ENCODE results near the gene SMCO2.

- TF ChIP-seq CTCF (conservative IDR thresholded peaks at IDR 0.05 in 1 of 2, IDR thresholded peaks at IDR 0.05 in 1 of 2; ENCODE audit: extremely low read depth in 1 of 2, insufficient read depth in 1 of 2, low read depth in 1 of 2, low read length in 2 of 2) (no peak), EZH2 (IDR thresholded peaks at IDR 0.05; ENCODE audit: borderline replicate concordance, low read length) (no peak)
These were observed 54.0 kb downstream of the SMCO2 start for GRCh38 chr12:27500546-27500945.
